HG03521 (cell line): ENCODE data around the gene CCDC47.
A peak's percentile ranks its signal among the peaks of the same experiment; 100 is the strongest.

Experiments used
- ATAC-seq: cut with Tn5 transposase; IDR thresholded peaks from one replicate; pipeline ENCODE4 v1.9.1; 2021; ENCODE audit warnings: mild to moderate bottlenecking, moderate library complexity; ENCODE audit not compliant: unreplicated experiment

Gene CCDC47

DNA sequence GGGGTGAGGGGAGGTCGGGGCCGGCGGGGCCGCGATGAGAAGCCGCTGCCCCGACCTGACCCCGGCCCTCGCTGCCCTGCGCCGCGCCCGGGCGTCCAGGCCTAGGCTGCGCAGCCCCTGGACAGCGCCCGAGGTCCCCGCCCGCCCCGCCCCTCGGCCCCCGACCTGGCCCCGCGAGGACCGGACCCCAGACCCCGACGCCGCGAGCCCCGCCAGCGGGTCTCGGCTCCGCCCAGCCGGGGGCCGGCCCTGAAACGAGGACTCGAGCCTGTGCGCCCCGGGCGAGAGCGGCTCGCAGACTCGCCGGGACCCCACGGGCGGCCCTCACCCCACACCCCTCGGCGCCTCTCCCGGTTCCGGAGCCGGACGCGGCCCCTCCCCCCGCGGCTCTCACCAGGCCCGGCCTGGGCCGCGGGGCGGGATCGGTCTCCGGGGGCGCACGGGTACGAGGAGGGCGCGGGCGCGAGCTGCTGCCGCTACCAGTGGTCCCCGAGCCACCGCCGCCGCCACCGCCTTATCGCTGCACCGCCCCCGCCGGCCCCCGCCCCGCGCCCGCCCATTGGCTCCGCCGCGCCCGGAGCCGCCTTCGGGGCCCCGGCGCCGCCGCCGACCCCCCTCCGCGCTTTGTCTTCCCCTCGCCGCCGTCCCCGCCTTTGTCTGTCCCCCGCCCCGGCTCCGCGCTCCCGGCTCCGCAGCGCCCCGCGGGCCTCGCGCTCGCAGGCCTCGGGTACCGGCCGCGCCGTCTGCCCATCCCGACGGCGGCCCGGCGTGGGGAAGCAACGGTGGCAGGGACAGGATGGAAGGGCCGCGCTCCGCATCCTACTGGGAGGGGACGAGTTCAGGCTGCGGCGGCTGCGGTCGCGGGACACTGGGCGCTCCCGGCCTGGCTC is 73.5 kb downstream of the CCDC47 start, which contains the start of gene LIMD2:
Gene LIMD2, minus strand, starts transcription at position 488 of the 890 bp plus-strand sequence. CDS start 827 bp downstream, outside the sequence.
- peak; percentile 24 for ATAC-seq

DNA sequence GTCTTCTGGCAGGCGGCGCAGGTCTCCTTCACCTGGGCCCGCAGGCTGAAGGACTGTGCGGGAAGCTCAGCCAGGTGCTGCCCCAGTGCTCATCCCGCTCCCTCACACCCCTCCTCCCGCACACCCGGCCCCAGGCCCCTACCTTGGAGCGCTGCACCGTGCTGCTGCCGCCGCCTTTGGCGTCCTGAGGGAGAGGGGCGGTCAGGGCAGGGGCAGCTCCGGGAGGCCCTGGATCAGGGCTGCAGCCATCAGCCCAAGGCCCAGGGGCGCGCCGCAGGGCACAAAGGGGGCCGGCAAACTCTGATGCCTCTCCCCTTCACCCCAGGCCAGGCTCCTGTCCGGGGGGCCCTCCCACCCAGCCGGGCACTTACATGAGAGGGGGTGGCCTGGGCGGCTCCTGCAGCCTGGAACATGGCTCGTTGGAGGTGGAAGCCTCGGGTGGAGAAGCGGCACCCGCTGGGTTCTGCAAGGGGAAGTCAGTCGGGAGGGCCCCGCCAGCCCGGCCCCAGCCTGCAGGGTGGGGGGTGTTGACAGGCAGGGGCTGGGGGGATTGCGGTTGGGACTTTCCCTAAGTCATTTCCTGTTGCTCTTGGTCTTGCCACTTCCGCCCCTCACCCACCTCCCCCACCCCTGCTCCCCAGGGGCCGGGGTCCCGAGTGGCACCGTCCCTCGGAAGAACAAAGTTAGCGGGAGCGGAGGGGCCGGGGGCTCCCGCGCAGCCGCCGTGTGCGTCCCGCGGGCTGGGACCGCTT is 74.3 kb downstream of the CCDC47 start:
- peak; percentile 20 for ATAC-seq

DNA sequence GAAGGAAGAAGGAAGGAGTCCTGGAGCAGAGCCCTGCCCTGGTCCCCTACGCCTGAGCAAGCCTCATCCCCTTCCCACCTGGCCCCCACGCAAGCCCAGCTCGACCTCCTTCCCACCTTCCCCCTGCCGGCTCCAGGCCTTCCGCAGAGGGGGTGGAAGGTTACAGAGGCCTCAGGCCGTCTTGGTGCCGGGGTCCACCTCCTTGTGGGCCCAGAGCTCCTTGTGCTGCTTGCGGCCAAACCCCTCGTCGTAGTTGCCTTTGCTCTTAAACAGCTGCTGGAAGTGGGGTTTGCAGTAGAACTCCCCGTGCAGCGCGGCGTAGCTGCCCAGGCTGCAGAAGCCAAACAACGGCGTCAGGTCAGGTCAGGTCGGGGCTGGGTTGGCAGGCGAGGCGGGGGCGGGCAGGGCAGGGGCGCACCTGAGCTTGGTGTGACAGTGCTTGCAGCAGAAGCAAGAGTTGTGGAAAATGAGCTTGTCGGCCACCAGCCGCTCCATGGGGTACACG is 75.0 kb downstream of the CCDC47 start:
- no peak for ATAC-seq

DNA sequence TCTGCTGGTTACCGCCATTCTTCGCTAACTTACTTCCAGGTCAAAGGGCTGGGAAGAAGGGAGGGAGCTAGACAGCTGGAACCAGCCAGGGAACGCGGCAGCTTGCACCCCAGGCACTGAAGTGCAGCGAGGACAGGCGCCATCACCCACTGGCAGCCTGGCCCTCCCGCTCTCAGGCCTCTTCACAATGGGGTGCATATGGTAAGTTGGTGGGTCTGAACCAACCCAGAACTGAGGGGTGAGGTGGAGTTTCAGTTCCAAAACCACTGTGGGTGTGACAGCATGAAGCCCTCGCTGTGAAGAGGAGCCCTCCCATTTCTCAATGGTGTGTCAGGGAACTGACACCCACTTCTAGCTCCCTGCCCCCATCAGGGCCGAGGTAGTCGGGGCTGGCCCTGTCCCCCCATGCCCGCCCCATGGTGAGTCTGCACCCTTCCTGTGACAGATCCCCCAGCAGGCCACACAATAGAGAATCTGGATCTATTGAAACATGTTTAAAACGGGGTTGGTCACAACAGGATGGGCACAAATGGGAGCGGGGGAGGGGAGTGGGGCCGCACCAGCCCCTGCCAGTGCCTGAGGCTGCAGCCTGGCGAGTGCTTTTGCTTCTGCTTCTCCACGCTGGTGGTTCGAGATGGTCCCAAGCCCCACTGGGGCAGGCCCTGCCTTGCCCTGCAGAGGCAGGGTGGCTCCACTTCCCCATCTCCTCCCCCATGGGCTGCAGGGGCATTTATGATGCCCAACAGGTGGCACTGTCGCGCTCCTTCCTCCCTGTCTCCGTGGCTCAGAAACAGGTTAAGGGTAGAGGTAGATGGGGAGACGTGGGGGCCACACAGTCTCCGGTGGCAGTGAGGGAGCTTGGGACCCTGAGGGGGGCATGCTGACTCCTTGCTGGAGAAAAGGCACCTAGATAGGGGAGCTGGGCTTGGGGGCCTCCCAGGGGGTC is 75.8 kb downstream of the CCDC47 start:
- ATAC-seq: no peak

DNA sequence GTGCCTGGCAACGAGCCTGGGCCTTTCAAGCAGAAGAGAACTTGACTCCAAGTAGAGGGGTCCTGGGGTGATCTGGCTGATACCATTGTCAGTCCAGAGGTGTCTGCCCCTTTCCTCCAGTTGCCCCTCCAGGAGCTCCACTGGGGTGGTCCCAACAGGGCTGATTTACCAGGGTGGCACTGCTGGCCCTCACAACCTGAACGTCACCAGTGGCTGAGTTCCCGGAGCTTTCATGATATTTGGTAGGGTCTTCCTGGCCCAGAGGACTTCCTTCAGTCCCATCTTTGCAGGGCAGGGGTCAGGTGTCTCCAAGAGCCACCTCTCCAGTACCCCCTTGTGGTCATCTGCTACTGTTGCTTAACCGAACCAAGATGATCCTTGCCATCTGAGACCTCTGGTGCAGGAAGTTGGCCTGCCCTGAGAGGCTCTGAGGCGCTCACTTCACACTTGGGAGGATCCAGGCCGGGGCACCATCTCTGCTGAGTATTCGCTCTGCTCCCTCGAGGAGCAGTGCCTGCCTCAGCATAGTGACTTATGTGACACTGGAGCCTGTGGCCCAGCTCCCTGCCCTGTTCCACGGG is 76.9 kb downstream of the CCDC47 start:
- no peak for ATAC-seq

DNA sequence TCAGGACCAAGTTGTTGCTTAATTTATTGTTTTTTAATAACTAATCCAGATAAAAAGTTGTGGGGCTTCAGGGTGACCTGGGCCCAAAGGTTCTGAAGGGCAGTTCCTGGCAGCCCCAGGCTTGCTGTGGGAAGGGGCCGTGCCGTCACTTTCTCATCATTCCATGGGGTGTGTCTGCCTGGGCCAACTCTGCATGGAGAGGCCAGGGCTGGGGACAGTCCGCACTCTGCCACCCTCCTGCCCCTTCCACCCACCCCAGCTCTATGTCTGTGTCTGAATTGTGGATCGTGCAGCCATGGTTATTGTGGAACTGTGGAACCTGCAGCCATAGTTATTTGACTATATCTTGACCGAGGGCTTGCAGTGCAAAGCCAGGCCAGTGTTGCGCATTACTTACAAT is 77.5 kb downstream of the CCDC47 start:
- no peak for ATAC-seq
